BLaER1 (cell line): Measurements from ENCODE around the gene RAB36.

Experiments used
- H3K27ac ChIP-seq: shearing (Covaris generic); formaldehyde crosslinking; 2 replicates; pipeline ENCODE4 v1.8.1; 2022
- H3K27me3 ChIP-seq: shearing (Covaris generic); formaldehyde crosslinking; 2 replicates; pipeline ENCODE4 v1.8.1; 2022
- H3K36me3 ChIP-seq: shearing (Covaris generic); formaldehyde crosslinking; 2 replicates; pipeline ENCODE4 v1.8.1; 2022
- H3K4me1 ChIP-seq: shearing (Covaris generic); formaldehyde crosslinking; 2 replicates; pipeline ENCODE4 v1.8.1; 2022
- H3K4me2 ChIP-seq: shearing (Covaris generic); formaldehyde crosslinking; 2 replicates; pipeline ENCODE4 v1.8.1; 2022
- H3K4me3 ChIP-seq: shearing (Covaris generic); formaldehyde crosslinking; 2 replicates; pipeline ENCODE4 v1.8.1; 2022
- H3K9ac ChIP-seq: shearing (Covaris generic); formaldehyde crosslinking; 2 replicates; pipeline ENCODE4 v1.8.1; 2022
- H3K9me3 ChIP-seq: shearing (Covaris generic); formaldehyde crosslinking; 2 replicates; pipeline ENCODE4 v1.8.1; 2022
- H4K20me1 ChIP-seq: shearing (Covaris generic); formaldehyde crosslinking; 2 replicates; pipeline ENCODE4 v1.8.1; 2022
- Cebpa-rat ChIP-seq: shearing (Covaris generic); IDR thresholded peaks from 2 replicates; pipeline ENCODE4 v1.8.1; 2022

RAB36 gene

GRCh38 chr22:23155143-23155542 lies 9.9 kb downstream of the RAB36 start:
- no peaks in the 10 kb centered on the region for H3K27me3 ChIP-seq
- H3K27ac ChIP-seq: no peak overlapping the region
- H4K20me1 ChIP-seq: no peaks in the 10 kb centered on the region
- H3K9ac ChIP-seq: no peak overlapping the region
- H3K36me3 ChIP-seq: no peaks in the 10 kb centered on the region
- peaks cover 43% of the 10 kb centered on the region for H3K4me1 ChIP-seq
- H3K4me3 ChIP-seq: no peak overlapping the region
- no peaks in the 10 kb centered on the region for H3K9me3 ChIP-seq
- no peak for TF ChIP-seq Cebpa-rat
- H3K4me2 ChIP-seq: no peak overlapping the region

- H3K27ac ChIP-seq: no peak overlapping the region
- peak overlapping the region; percentile 7; the same call in 1 of the 2 replicates for H3K4me2 ChIP-seq
- H3K4me1 ChIP-seq: peaks cover 43% of the 10 kb centered on the region
- no peak overlapping the region for H3K4me3 ChIP-seq
- no peaks in the 10 kb centered on the region for H3K9me3 ChIP-seq
- no peaks in the 10 kb centered on the region for H3K27me3 ChIP-seq
- no peaks in the 10 kb centered on the region for H4K20me1 ChIP-seq
- no peak for TF ChIP-seq Cebpa-rat
- no peaks in the 10 kb centered on the region for H3K36me3 ChIP-seq
- no peak overlapping the region for H3K9ac ChIP-seq
These were observed 10.6 kb downstream of the RAB36 start for GRCh38 chr22:23155831-23156230.

GRCh38 chr22:23156286-23156685 lies 11.0 kb downstream of the RAB36 start:
- H3K9me3 ChIP-seq: no peaks in the 10 kb centered on the region
- no peak overlapping the region for H3K4me3 ChIP-seq
- no peaks in the 10 kb centered on the region for H3K27me3 ChIP-seq
- H3K4me2 ChIP-seq: no peak overlapping the region
- H3K4me1 ChIP-seq: peaks cover 43% of the 10 kb centered on the region
- H4K20me1 ChIP-seq: no peaks in the 10 kb centered on the region
- TF ChIP-seq Cebpa-rat: no peak
- no peak overlapping the region for H3K27ac ChIP-seq
- H3K9ac ChIP-seq: no peak overlapping the region
- no peaks in the 10 kb centered on the region for H3K36me3 ChIP-seq

GRCh38 chr22:23157560-23158515 lies 12.6 kb downstream of the RAB36 start:
- no peaks in the 10 kb centered on the region for H3K27me3 ChIP-seq
- H3K27ac ChIP-seq: no peak overlapping the region
- H3K36me3 ChIP-seq: no peaks in the 10 kb centered on the region
- no peak for TF ChIP-seq Cebpa-rat
- no peaks in the 10 kb centered on the region for H3K9me3 ChIP-seq
- peaks cover 33% of the 10 kb centered on the region for H3K4me1 ChIP-seq
- H3K4me3 ChIP-seq: no peak overlapping the region
- no peaks in the 10 kb centered on the region for H4K20me1 ChIP-seq
- peak overlapping the region; percentile 39; the same call in 1 of the 2 replicates for H3K4me2 ChIP-seq
- no peak overlapping the region for H3K9ac ChIP-seq

GRCh38 chr22:23158516-23159290 lies 13.4 kb downstream of the RAB36 start:
- TF ChIP-seq Cebpa-rat: no peak
- no peaks in the 10 kb centered on the region for H3K27me3 ChIP-seq
- H3K27ac ChIP-seq: no peak overlapping the region
- H4K20me1 ChIP-seq: no peaks in the 10 kb centered on the region
- peaks cover 26% of the 10 kb centered on the region for H3K4me1 ChIP-seq
- H3K4me2 ChIP-seq: no peak overlapping the region
- H3K9ac ChIP-seq: no peak overlapping the region
- H3K9me3 ChIP-seq: no peaks in the 10 kb centered on the region
- no peaks in the 10 kb centered on the region for H3K36me3 ChIP-seq
- no peak overlapping the region for H3K4me3 ChIP-seq

GRCh38 chr22:23159291-23159630 lies 14.0 kb downstream of the RAB36 start:
- Histone ChIP-seq H3K27ac (no peak overlapping the region), H3K36me3 (no peaks in the 10 kb centered on the region), H3K4me3 (no peak overlapping the region), H4K20me1 (no peaks in the 10 kb centered on the region), H3K4me1 (peaks cover 26% of the 10 kb centered on the region), H3K9me3 (no peaks in the 10 kb centered on the region), H3K27me3 (no peaks in the 10 kb centered on the region), H3K9ac (no peak overlapping the region), H3K4me2 (no peak overlapping the region)
- no peak for TF ChIP-seq Cebpa-rat

GRCh38 chr22:23161029-23161428 lies 15.8 kb downstream of the RAB36 start:
- Histone ChIP-seq H3K4me1 (peaks cover 18% of the 10 kb centered on the region), H3K4me3 (no peak overlapping the region), H3K9ac (no peak overlapping the region), H3K27ac (no peak overlapping the region), H3K36me3 (no peaks in the 10 kb centered on the region), H3K27me3 (no peaks in the 10 kb centered on the region), H3K9me3 (no peaks in the 10 kb centered on the region), H3K4me2 (no peak overlapping the region), H4K20me1 (no peaks in the 10 kb centered on the region)
- no peak for TF ChIP-seq Cebpa-rat

GRCh38 chr22:23161574-23161973 lies 16.3 kb downstream of the RAB36 start:
- H3K4me2 ChIP-seq: no peak overlapping the region
- no peaks in the 10 kb centered on the region for H3K36me3 ChIP-seq
- H4K20me1 ChIP-seq: no peaks in the 10 kb centered on the region
- no peak overlapping the region for H3K9ac ChIP-seq
- H3K27ac ChIP-seq: no peak overlapping the region
- H3K9me3 ChIP-seq: no peaks in the 10 kb centered on the region
- TF ChIP-seq Cebpa-rat: no peak
- H3K4me1 ChIP-seq: peaks cover 16% of the 10 kb centered on the region
- no peak overlapping the region for H3K4me3 ChIP-seq
- no peaks in the 10 kb centered on the region for H3K27me3 ChIP-seq

GRCh38 chr22:23163665-23164064 lies 18.4 kb downstream of the RAB36 start:
- no peak overlapping the region for H3K4me3 ChIP-seq
- peaks cover 24% of the 10 kb centered on the region for H3K4me1 ChIP-seq
- TF ChIP-seq Cebpa-rat: no peak
- no peaks in the 10 kb centered on the region for H3K27me3 ChIP-seq
- H3K9me3 ChIP-seq: no peaks in the 10 kb centered on the region
- no peak overlapping the region for H3K27ac ChIP-seq
- no peaks in the 10 kb centered on the region for H4K20me1 ChIP-seq
- H3K9ac ChIP-seq: no peak overlapping the region
- no peaks in the 10 kb centered on the region for H3K36me3 ChIP-seq
- H3K4me2 ChIP-seq: no peak overlapping the region

- no peak overlapping the region for H3K4me2 ChIP-seq
These were observed 18.8 kb downstream of the RAB36 start for GRCh38 chr22:23164091-23164490.

More at GRCh38 chr22:23164091-23164490, 18.8 kb downstream of the RAB36 start:
- no peak for TF ChIP-seq Cebpa-rat
- Histone ChIP-seq H3K9ac (no peak overlapping the region), H3K27me3 (no peaks in the 10 kb centered on the region), H3K4me3 (no peak overlapping the region), H3K27ac (no peak overlapping the region), H3K36me3 (no peaks in the 10 kb centered on the region), H3K4me1 (peaks cover 24% of the 10 kb centered on the region), H3K9me3 (no peaks in the 10 kb centered on the region), H4K20me1 (no peaks in the 10 kb centered on the region)
